ENCODE results near the gene AQP9.
"Not testable (repeated sequence)": the region's sequence is repeated elsewhere in the genome, so short reads cannot be mapped to it uniquely, and the experiment has no call there.

The AQP9 gene

GRCh38 chr15:58203537-58203936 lies 65.4 kb downstream of the AQP9 start (continued):
- TF ChIP-seq, protein P1, sequence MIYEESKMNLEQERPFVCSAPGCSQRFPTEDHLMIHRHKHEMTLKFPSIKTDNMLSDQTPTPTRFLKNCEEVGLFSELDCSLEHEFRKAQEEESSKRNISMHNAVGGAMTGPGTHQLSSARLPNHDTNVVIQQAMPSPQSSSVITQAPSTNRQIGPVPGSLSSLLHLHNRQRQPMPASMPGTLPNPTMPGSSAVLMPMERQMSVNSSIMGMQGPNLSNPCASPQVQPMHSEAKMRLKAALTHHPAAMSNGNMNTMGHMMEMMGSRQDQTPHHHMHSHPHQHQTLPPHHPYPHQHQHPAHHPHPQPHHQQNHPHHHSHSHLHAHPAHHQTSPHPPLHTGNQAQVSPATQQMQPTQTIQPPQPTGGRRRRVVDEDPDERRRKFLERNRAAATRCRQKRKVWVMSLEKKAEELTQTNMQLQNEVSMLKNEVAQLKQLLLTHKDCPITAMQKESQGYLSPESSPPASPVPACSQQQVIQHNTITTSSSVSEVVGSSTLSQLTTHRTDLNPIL (CRISPR knock-in tag; IDR thresholded peaks at IDR 0.05; ENCODE audit: low read depth) = peak; percentile 66
- peak; percentile 99; the same call in 1 of the 2 replicates for TF ChIP-seq BACH2 (CRISPR knock-in tag; IDR thresholded peaks at IDR 0.05; ENCODE audit: borderline replicate concordance)
- TF ChIP-seq, protein P2, sequence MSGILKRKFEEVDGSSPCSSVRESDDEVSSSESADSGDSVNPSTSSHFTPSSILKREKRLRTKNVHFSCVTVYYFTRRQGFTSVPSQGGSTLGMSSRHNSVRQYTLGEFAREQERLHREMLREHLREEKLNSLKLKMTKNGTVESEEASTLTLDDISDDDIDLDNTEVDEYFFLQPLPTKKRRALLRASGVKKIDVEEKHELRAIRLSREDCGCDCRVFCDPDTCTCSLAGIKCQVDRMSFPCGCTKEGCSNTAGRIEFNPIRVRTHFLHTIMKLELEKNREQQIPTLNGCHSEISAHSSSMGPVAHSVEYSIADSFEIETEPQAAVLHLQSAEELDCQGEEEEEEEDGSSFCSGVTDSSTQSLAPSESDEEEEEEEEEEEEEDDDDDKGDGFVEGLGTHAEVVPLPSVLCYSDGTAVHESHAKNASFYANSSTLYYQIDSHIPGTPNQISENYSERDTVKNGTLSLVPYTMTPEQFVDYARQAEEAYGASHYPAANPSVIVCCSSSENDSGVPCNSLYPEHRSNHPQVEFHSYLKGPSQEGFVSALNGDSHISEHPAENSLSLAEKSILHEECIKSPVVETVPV (CRISPR knock-in tag; IDR thresholded peaks at IDR 0.05) = 0 out of 2 replicates have a peak, but pooled peaks have one; percentile 17
- no peak for TF ChIP-seq GLIS3 (CRISPR knock-in tag; IDR thresholded peaks at IDR 0.05)
- 0 out of 2 replicates have a peak, but pooled peaks have one; percentile 36 for TF ChIP-seq ZNF8 (CRISPR knock-in tag; IDR thresholded peaks at IDR 0.05)
- no peak for TF ChIP-seq CSDC2 (CRISPR knock-in tag; IDR thresholded peaks at IDR 0.05)
- TF ChIP-seq ARNTL (CRISPR knock-in tag; IDR thresholded peaks at IDR 0.05; ENCODE audit: borderline replicate concordance, low read depth) = no peak
- no peak for TF ChIP-seq OSR1 (CRISPR knock-in tag; IDR thresholded peaks at IDR 0.05)
- TF ChIP-seq ZC3H10 (CRISPR knock-in tag; IDR thresholded peaks at IDR 0.05) = no peak
- TF ChIP-seq ZNF565 (CRISPR knock-in tag; conservative IDR thresholded peaks at IDR 0.05; ENCODE audit: low read depth) = no peak
- no peak for TF ChIP-seq ZFP30 (CRISPR knock-in tag; IDR thresholded peaks at IDR 0.05)
- TF ChIP-seq, protein P3, sequence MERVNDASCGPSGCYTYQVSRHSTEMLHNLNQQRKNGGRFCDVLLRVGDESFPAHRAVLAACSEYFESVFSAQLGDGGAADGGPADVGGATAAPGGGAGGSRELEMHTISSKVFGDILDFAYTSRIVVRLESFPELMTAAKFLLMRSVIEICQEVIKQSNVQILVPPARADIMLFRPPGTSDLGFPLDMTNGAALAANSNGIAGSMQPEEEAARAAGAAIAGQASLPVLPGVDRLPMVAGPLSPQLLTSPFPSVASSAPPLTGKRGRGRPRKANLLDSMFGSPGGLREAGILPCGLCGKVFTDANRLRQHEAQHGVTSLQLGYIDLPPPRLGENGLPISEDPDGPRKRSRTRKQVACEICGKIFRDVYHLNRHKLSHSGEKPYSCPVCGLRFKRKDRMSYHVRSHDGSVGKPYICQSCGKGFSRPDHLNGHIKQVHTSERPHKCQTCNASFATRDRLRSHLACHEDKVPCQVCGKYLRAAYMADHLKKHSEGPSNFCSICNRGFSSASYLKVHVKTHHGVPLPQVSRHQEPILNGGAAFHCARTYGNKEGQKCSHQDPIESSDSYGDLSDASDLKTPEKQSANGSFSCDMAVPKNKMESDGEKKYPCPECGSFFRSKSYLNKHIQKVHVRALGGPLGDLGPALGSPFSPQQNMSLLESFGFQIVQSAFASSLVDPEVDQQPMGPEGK (CRISPR knock-in tag; IDR thresholded peaks at IDR 0.05; ENCODE audit: borderline replicate concordance) = no peak

- no peak for ATAC-seq
Measured at GRCh38 chr15:58206151-58206550, 68.0 kb downstream of the AQP9 start.

GRCh38 chr15:58208217-58208616 lies 70.0 kb downstream of the AQP9 start:
- ATAC-seq = not testable (repeated sequence)

More at GRCh38 chr15:58206151-58206550, 68.0 kb downstream of the AQP9 start:
- no peak for TF ChIP-seq OSR1 (CRISPR knock-in tag; IDR thresholded peaks at IDR 0.05)
- TF ChIP-seq RARB (CRISPR knock-in tag; IDR thresholded peaks at IDR 0.05) = no peak
- TF ChIP-seq PPARA (CRISPR knock-in tag; IDR thresholded peaks at IDR 0.05; ENCODE audit: borderline replicate concordance) = no peak
- TF ChIP-seq ESRRG (CRISPR knock-in tag; IDR thresholded peaks at IDR 0.05) = no peak
- no peak for TF ChIP-seq GLIS3 (CRISPR knock-in tag; IDR thresholded peaks at IDR 0.05)

DNA sequence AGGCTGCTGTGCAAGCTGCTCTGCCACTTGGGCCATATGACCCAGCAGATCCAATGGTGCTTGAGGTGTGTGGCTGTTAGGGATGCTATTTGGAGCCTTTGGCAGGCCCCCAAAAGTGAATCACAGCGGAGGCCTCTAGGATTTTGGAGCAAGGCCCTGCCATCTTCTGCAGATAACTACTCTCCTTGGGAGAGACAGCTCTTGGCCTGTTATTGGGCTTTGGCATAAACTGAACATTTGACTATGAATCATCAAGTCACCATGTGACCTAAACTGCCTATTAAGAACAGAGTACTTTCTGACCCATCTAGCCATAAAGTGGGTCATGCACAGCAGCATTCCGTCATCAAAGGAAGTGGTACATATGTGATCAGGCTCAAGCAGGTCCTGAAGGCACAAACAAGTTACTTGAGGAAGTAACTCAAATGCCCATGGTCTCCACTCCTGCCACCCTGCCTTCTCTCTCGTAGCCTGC lies 70.9 kb downstream of the AQP9 start:
- not testable (repeated sequence) for ATAC-seq

DNA sequence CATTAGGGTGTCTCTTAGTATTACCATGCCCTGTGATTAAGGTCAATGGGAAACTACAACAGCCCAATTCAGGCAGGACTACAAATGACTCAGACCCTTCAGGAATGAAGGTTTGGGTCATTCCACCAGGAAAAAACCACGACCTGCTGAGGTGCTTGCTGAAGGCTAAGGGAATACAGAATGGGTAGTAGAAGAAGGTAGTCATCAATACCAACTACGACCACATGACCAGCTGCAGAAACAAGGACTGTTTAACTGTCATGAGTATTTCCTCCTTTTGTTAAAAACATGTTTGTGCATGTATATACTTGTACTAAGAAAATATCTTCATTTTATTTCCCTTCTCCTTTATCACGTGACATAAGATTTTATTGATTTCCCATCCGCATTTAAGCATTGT lies 71.8 kb downstream of the AQP9 start:
- not testable (repeated sequence) for ATAC-seq

DNA sequence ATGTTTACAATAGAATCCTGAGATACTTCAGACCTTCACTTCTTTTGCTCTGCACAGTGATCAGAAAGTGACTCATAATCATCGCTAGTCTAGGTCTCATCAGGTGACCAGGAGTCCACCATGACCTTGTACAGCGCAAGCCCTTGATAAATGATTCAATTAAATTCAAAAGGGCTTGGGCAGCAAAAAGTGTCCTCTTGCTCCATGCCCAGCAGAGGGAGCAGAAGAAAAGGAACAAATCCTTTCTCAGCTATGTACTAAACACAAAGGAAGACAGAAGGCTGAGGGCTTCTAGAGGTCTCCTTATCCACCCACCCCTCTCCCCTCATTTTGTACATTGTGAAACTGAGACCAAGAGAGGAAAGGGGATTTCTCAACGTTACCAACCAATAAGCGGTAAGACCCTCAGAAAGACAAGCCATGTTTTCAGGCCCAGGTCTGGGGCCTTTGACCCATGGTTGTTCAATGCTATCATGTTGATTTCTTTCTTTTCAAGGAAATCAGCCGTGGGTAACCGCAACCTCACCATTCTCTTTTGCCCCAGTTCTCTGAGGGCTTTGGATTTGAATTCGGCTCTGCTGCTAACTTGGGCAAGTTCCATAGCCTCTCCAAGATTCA lies 74.8 kb downstream of the AQP9 start:
- ATAC-seq = peak; percentile 74
- TF ChIP-seq, protein P4, sequence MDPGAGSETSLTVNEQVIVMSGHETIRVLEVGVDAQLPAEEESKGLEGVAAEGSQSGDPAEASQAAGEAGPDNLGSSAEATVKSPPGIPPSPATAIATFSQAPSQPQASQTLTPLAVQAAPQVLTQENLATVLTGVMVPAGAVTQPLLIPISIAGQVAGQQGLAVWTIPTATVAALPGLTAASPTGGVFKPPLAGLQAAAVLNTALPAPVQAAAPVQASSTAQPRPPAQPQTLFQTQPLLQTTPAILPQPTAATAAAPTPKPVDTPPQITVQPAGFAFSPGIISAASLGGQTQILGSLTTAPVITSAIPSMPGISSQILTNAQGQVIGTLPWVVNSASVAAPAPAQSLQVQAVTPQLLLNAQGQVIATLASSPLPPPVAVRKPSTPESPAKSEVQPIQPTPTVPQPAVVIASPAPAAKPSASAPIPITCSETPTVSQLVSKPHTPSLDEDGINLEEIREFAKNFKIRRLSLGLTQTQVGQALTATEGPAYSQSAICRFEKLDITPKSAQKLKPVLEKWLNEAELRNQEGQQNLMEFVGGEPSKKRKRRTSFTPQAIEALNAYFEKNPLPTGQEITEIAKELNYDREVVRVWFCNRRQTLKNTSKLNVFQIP (CRISPR knock-in tag; IDR thresholded peaks at IDR 0.05; ENCODE audit: borderline replicate concordance, low read depth) = no peak
- TF ChIP-seq TOX (CRISPR knock-in tag; IDR thresholded peaks at IDR 0.05; ENCODE audit: borderline replicate concordance) = no peak
